Activated naive CD4-positive, alpha-beta T cell treated with anti-CD3 and anti-CD28 coated beads, Interleukin-2, amount 50 U/mL, for 72 hours (primary cell): ENCODE data around the gene MRPL36. TPM values are rescaled to one million over a fixed set of nuclear protein-coding genes. Genes with fewer than 3 reads are reported as not detected.

Experiments
- ATAC-seq, 2 donors: fragments of 150-1000 bp; cut with Tn5 transposase; 2 replicates each; pipeline ENCODE4 v1.10.0; 2021; ENCODE audit warnings: mild to moderate bottlenecking in 2 of 2, moderate library complexity in 2 of 2
- DNase-seq, 2 donors: peaks; one replicate each; pipeline ENCODE4 v3.0.0; 2021 to 2022; ENCODE audit warnings: low spot score in 2 of 2
- H3K27ac Mint-ChIP-seq, 2 donors: one replicate each; pipeline ENCODE4 v1.8.0; 2022; ENCODE audit warnings: mild to moderate bottlenecking in 2 of 2, mixed read lengths in 2 of 2
- H3K36me3 Mint-ChIP-seq, 2 donors: one replicate each; pipeline ENCODE4 v1.8.0; 2022; ENCODE audit warnings: mixed read lengths in 2 of 2
- H3K9me3 Mint-ChIP-seq, 2 donors: one replicate each; pipeline ENCODE4 v1.8.0; 2022; ENCODE audit warnings: mixed read lengths in 2 of 2
- total RNA-seq, 2 donors: library from RNA; stranded (reverse); gene quantifications; one replicate each; pipeline ENCODE4 v1.2.3, GENCODE V29; 2022

Gene MRPL36
- total RNA-seq, 2 donors from 2014 or later, result 60.4 to 69.6 TPM

- DNase-seq (peak in 1 of 2 donors; percentile 51), ATAC-seq (no peak)
- Mint-ChIP-seq H3K27ac (no peak overlapping the region), H3K36me3 (peaks cover 0 to 4% of the 10 kb centered on the region in 2 donors), H3K9me3 (peaks cover 0 to 4% of the 10 kb centered on the region in 2 donors)
Measured at GRCh38 chr5:1759378-1759970, 40.2 kb downstream of the MRPL36 start.

DNA sequence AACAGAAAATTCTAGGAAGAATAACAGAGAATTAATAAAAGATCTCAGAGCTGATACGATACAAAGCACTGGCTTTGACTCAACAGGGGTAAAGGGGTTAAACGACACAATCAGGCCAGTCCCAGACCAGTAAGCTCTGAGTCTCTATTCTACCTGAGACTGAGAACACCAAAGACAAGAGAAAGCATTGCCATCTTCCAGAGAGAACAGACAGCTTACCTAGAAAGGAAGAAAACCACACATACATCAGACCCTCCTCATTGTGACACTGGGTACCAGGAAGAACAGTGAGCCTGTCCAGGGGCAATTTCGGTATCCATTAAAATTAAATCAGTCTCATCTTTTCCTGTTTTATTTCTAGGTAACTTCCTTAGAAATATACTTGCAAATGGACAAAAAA, 41.1 kb downstream of the MRPL36 start:
- no peak for DNase-seq
- Mint-ChIP-seq H3K9me3 (peaks cover 0 to 4% of the 10 kb centered on the region in 2 donors), H3K27ac (no peak overlapping the region), H3K36me3 (peaks cover 0 to 4% of the 10 kb centered on the region in 2 donors)
- no peak for ATAC-seq

GRCh38 chr5:1757511-1757910, 42.1 kb downstream of the MRPL36 start:
- H3K27ac Mint-ChIP-seq, result no peak overlapping the region
- no peak for ATAC-seq
- DNase-seq, result no peak
- peaks cover 0 to 4% of the 10 kb centered on the region in 2 donors for H3K36me3 Mint-ChIP-seq
- H3K9me3 Mint-ChIP-seq, result peaks cover 0 to 4% of the 10 kb centered on the region in 2 donors

DNA sequence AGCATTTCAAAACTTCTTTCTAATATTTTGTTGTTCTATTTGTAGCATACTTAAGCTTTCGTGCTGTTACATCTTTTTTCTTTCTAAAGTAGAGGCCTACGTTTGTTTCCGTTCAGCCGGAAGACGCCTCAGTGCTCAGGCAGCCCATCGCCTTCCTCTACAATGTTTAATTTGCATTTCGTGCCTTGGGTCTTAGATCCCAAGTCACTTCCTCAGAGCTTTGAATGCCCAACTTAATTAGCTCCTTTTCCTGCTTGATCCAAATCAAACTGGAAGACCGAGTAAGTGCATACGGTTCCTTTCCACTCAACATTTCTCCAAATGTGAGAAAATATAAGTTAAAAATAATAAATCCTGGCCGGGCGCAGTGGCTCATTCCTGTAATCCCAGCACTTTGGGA, 43.2 kb downstream of the MRPL36 start:
- ATAC-seq (no peak), DNase-seq (no peak)
- Mint-ChIP-seq H3K9me3 (peaks cover 0 to 4% of the 10 kb centered on the region in 2 donors), H3K36me3 (peaks cover 0 to 4% of the 10 kb centered on the region in 2 donors), H3K27ac (no peak overlapping the region)

- no peak overlapping the region for H3K27ac Mint-ChIP-seq
- ATAC-seq, result no peak
- H3K9me3 Mint-ChIP-seq, result peaks cover 0 to 4% of the 10 kb centered on the region in 2 donors
- no peak for DNase-seq
- H3K36me3 Mint-ChIP-seq, result peaks cover 0 to 4% of the 10 kb centered on the region in 2 donors
Measured at GRCh38 chr5:1755321-1755949, 44.2 kb downstream of the MRPL36 start.

DNA sequence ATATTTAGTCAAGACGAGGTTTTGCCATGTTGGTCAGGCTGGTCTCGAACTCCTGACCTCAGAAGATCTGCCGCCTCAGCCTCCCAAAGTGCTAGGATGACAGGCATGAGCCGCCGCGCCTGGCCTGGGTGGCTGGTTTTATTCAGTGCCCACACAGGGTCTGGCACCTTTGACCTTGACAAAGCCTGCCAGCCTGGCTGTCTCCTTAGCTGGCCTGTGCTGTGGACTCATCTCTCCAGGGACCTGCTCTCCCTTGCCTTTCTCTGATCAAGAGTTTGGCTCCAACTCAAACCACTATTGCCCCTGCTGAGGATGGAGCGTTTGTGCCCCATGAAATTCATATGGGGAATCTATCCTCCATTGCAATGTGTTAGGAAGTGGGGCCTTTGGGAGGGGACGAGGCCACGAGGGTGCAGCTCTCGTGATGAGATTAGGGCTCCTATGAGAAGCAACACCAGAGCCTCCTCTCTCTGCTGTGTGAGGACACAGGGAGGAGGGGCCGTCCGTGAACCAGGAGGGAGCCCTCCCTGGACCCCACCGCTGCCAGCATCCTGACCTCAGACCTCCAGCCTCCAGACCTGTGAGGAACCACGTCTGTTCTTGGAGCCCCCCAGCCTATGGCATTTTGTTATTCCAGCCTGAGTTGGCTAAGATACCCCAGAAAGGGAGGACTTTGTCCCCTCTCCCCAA, 45.0 kb downstream of the MRPL36 start:
- peak in 1 of 2 donors; percentile 28 for DNase-seq

DNA sequence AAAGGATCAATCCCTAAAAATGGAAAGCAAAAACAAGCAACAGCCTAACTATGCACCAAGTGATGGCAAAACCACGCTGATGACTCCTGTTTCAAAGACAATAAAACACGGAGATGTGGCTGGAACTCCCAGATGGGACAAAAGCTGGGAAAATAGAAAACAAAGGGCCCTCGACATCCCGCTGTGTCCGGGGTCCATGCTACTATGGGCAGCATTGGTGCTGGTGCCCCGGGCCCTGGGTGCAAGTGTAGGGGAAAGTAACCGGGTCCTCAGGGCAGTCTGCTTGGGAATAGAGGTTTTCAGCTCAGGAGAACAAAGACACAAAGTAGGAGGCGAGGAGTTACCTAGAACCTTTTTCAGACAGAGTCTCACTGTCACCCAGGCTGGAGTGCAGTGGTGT, 46.1 kb downstream of the MRPL36 start:
- no peak for ATAC-seq
- H3K9me3 Mint-ChIP-seq, result peaks cover 0 to 4% of the 10 kb centered on the region in 2 donors
- H3K27ac Mint-ChIP-seq, result no peak overlapping the region
- DNase-seq, result peak in 1 of 2 donors; percentile 21
- peaks cover 0 to 4% of the 10 kb centered on the region in 2 donors for H3K36me3 Mint-ChIP-seq

More for the DNA sequence above, 45.0 kb downstream of the MRPL36 start:
- H3K9me3 Mint-ChIP-seq, result peaks cover 0 to 4% of the 10 kb centered on the region in 2 donors
- H3K27ac Mint-ChIP-seq, result no peak overlapping the region
- no peak for ATAC-seq
- H3K36me3 Mint-ChIP-seq, result peaks cover 0 to 4% of the 10 kb centered on the region in 2 donors

- Mint-ChIP-seq H3K27ac (no peak overlapping the region), H3K36me3 (no peaks in the 10 kb centered on the region), H3K9me3 (no peaks in the 10 kb centered on the region)
- ATAC-seq (no peak), DNase-seq (no peak)
Measured at GRCh38 chr5:1752881-1753280, 46.8 kb downstream of the MRPL36 start.

GRCh38 chr5:1751864-1752822, 47.5 kb downstream of the MRPL36 start:
- no peaks in the 10 kb centered on the region for H3K9me3 Mint-ChIP-seq
- no peaks in the 10 kb centered on the region for H3K36me3 Mint-ChIP-seq
- H3K27ac Mint-ChIP-seq, result no peak overlapping the region

DNA sequence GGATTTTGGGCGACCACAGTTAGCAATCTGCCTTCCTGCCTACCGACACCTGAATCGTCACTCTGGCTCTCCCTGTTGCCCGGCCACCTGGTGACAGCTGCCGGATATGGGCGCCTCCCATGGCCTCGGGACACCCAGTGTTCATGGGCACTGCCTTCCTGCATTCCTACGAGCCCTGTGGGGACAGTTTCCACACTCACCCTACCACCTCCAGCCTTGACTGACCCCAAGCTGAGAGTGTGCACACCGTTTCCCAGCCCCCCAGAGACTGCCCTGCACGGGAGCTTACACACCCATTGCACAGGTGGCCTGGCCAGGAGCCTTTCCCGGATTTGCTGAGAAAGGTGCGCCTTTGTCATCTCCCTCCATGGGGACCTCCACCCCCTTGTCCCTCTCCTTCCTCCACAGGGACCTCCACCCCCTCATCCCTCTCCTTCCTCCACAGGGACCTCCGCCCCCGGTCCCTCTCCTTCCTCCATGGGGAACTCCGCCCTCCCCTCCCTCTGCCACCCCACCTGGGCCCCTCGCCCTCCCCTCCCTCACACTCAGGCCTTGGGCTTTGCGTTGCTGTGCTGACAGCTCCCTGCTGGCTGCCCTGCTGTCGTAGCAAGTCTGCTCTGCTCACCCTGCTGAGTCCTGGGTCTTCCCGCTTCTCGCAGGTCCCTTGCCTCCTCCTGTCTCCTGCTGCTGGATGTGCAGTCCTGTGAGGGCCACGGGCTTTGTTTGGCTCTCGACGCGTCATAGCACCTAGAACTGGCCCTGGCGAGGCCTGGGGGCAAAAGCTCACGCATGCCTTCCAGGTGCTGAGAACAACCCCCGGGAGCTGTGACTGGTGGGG, 48.4 kb downstream of the MRPL36 start:
- Mint-ChIP-seq H3K9me3 (no peaks in the 10 kb centered on the region), H3K36me3 (no peaks in the 10 kb centered on the region), H3K27ac (no peak overlapping the region)
- no peak for ATAC-seq
- peak in 1 of 2 donors; percentile 14 for DNase-seq

More at GRCh38 chr5:1751864-1752822, 47.5 kb downstream of the MRPL36 start:
- DNase-seq (peak in 1 of 2 donors; percentile 50), ATAC-seq (no peak)

DNA sequence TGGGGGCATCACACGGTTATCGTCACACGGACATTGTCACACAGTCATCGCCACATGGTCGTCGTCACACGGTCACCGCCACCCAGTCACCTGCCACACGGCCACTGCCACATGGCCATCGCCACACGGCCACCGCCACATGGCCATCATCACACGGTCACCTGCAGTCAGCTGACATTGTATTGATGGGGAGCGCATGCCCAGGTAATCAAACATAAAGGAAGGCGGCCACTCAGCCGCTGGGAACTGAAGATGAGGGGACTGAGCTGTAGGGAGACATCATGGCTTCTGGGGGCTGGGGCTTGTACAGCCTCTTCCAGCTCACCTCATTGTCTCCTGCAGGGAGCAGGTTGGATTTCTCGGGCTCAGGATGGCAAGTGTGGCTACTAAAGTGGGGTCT, 49.2 kb downstream of the MRPL36 start:
- Mint-ChIP-seq H3K27ac (no peak overlapping the region), H3K36me3 (no peaks in the 10 kb centered on the region), H3K9me3 (no peaks in the 10 kb centered on the region)
- DNase-seq (peak in 1 of 2 donors; percentile 20), ATAC-seq (no peak)

DNA sequence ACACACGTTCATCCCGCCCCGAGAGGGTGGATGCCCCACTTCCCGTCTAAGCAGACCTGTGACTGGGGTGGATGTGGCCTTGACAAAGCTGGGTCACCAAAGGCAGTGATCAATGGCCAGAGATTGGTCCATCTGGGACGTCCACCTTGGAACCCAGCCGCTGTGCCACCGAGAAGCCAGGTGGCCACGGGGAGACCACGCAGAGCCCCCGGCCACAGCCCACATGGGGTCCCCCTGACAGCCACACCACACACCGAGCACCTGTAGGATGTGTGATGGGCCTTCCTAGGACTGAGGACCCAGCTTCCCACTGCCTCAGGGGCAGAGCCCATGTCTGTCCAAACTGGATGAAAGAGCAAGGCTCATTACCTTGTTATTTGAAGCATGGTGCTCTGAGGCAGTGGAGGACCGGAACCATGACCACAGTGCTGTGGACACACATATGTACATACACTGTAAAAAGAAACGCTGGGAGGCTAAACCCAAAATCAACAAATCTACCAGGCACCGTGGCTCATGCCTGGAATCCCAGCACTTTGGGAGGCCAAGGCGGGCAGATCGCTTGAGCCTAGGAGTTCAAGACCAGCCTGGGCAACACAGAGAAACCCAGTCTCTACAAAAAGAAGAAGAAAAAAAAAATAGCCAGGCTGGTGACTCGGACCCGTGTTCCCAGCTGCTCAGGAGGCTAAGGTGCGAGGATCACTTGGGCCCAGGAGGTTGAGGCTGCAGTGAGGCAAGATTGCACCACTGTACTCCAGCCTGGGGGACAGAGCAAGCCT, 50.1 kb downstream of the MRPL36 start:
- H3K27ac Mint-ChIP-seq, result no peak overlapping the region
- H3K36me3 Mint-ChIP-seq, result no peaks in the 10 kb centered on the region
- no peaks in the 10 kb centered on the region for H3K9me3 Mint-ChIP-seq

GRCh38 chr5:1748845-1749244, 50.8 kb downstream of the MRPL36 start:
- no peak for ATAC-seq
- Mint-ChIP-seq H3K27ac (no peak overlapping the region), H3K9me3 (no peaks in the 10 kb centered on the region), H3K36me3 (no peaks in the 10 kb centered on the region)
- DNase-seq, result peak in 1 of 2 donors; percentile 30

More for the DNA sequence above, 50.1 kb downstream of the MRPL36 start:
- peak in 1 of 2 donors; percentile 30 for DNase-seq
- no peak for ATAC-seq
